Gastroesophageal sphincter (tissue), 4 donors: ENCODE results near the gene PNMA6F. TPM values are rescaled to one million over a fixed set of nuclear protein-coding genes. Genes with fewer than 3 reads are reported as not detected.

Experiments
- ATAC-seq: fragments of 150-250 bp; one replicate; pipeline ENCODE4 v1.9.1; 2016; ENCODE audit warnings: mild to moderate bottlenecking, moderate library complexity
- H3K27ac ChIP-seq, 4 donors: fragments of 200-600 bp; sonication (generic) in 3 of 4; 1 replicate in 3 of 4; 2 replicates in 1 of 4; pipeline ENCODE4 v1.5.1; 2016 to 2019
- H3K27me3 ChIP-seq: fragments of 200-600 bp; sonication (generic); one replicate; pipeline ENCODE4 v1.5.1; 2019
- H3K36me3 ChIP-seq, 2 donors: fragments of 200-600 bp; sonication (generic); one replicate each; pipeline ENCODE4 v1.5.1; 2019; ENCODE audit warnings: control low read depth in 1 of 2
- H3K4me1 ChIP-seq, 3 donors: fragments of 200-600 bp; sonication (generic); 1 replicate in 2 of 3; 2 replicates in 1 of 3; pipeline ENCODE4 v1.5.1; 2016 to 2019; ENCODE audit warnings: control low read depth in 2 of 3
- H3K4me3 ChIP-seq, 2 donors: fragments of 200-600 bp; sonication (generic); one replicate each; pipeline ENCODE4 v1.5.1; 2019; ENCODE audit warnings: mild to moderate bottlenecking in 1 of 2, moderate library complexity in 1 of 2
- H3K9me3 ChIP-seq, 3 donors: fragments of 200-600 bp; sonication (generic); one replicate each; pipeline ENCODE4 v1.5.1; 2017 to 2019; ENCODE audit warnings: control low read depth in 2 of 3
- EP300 ChIP-seq: sonication (generic); formaldehyde crosslinking; IDR thresholded peaks from one replicate; pipeline ENCODE4 v1.6.1; 2017; ENCODE audit warnings: antibody characterized with exemption, mild to moderate bottlenecking
- POLR2A ChIP-seq, 2 donors: fragments of 450-650 bp; IDR thresholded peaks; one replicate each; pipeline ENCODE4 v1.6.1; 2017; ENCODE audit warnings: antibody characterized with exemption in 2 of 2, mild to moderate bottlenecking in 2 of 2, moderate library complexity in 1 of 2
- POLR2AphosphoS5 ChIP-seq: sonication (generic); formaldehyde crosslinking; IDR thresholded peaks from one replicate; pipeline ENCODE4 v1.6.1; 2017; ENCODE audit warnings: antibody characterized with exemption
- WGBS, 2 donors: methylation state at CpG; one replicate each; pipeline ENCODE4 v1.1.5; 2018; ENCODE audit warnings: low coverage in 1 of 2; 5-methylcytosine and 5-hydroxymethylcytosine counted together
- total RNA-seq, 4 donors: library from RNA; depleted of rRNA; stranded (reverse); fragments of >200 nt; gene quantifications; one replicate each; pipeline ENCODE4 v1.1.0, GENCODE V29; 2016
- TF ChIP-seq, protein P1 (sequence below), 4 experiments: fragments of 200-600 bp in 2 of 4; fragments of 450-650 bp in 2 of 4; sonication (generic) in 1 of 4; IDR thresholded peaks; one replicate each; pipeline ENCODE4 v1.5.1; 2017 to 2019; ENCODE audit warnings: antibody characterized with exemption in 4 of 4, mild to moderate bottlenecking in 2 of 4, moderate library complexity in 2 of 4

The PNMA6F gene
- total RNA-seq, 4 donors from 2014 or later = not detected

DNA sequence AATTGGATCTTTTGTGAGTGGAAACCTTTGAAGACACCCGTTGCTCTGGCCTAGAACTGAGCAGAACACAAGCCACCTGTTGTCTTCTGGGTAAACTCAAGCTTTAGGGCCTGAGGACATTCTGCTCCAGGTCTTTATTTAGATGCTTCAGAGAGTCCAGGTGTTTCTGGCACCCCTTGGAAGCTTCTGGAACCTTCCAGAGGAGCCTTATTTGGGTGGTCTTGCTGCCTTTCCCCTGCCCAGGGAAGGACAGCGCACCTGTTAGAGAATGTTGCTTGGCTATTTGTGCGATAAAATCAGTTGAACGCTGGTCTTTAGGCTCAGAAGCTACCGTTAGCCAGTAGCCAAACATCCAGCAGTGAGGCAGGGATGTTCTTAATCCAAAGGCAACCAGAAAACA lies 15.4 kb upstream of the PNMA6F start:
- ATAC-seq = no peak
- Histone ChIP-seq H3K27ac (no peak overlapping the region), H3K36me3 (peaks cover 0 to 4% of the 10 kb centered on the region in 2 donors), H3K4me1 (peaks cover 0 to 18% (median 0%) of the 10 kb centered on the region in 3 donors), H3K27me3 (no peaks in the 10 kb centered on the region), H3K4me3 (no peak overlapping the region), H3K9me3 (no peaks in the 10 kb centered on the region)
- TF ChIP-seq EP300 (no peak), POLR2AphosphoS5 (no peak), POLR2A (IDR thresholded peaks at IDR 0.05) (no peak)
- TF ChIP-seq, protein P1, sequence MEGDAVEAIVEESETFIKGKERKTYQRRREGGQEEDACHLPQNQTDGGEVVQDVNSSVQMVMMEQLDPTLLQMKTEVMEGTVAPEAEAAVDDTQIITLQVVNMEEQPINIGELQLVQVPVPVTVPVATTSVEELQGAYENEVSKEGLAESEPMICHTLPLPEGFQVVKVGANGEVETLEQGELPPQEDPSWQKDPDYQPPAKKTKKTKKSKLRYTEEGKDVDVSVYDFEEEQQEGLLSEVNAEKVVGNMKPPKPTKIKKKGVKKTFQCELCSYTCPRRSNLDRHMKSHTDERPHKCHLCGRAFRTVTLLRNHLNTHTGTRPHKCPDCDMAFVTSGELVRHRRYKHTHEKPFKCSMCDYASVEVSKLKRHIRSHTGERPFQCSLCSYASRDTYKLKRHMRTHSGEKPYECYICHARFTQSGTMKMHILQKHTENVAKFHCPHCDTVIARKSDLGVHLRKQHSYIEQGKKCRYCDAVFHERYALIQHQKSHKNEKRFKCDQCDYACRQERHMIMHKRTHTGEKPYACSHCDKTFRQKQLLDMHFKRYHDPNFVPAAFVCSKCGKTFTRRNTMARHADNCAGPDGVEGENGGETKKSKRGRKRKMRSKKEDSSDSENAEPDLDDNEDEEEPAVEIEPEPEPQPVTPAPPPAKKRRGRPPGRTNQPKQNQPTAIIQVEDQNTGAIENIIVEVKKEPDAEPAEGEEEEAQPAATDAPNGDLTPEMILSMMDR (IDR thresholded peaks at IDR 0.05) = no peak
- 74% methylated on average over 3 of the region's 5 CpGs; no CpG with 5 or more reads in 1 of the 2 donors for WGBS, 2 donors

DNA sequence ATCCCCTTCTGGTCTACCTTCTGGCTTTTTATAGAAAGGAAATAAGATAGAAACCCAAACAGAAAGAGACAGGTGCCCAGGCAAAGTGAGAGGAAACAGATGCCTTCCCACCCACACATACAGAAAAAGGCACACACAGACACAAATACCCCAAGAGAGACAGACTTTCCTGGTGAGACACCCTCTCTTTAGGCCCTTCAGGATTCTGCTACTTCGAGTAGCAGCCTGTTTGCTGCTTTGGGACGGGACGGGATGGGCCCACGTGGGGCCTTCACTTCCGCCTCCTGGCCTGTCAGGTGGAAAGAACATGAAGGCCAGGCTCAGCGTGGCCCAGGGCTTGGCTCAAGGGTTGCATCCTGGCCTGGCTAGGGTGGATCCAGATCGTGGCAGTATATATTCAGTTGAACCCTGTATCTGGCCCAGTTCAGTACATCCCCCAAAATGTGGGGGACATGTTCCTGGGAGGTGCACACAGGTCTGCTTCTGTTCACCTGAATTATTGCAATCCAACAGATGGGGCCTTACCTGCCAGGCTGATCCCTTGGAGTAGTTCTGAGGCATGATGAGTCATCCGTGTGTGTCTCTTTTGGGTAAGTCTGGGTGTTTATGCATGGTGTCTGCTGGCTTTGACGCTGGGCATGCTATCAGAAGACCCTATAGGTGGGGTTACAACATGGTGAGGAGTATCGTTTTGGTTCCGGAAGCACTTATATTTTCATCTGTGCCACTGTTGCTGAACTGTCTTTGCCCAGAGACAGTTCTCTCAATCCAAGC lies 14.7 kb upstream of the PNMA6F start:
- Histone ChIP-seq H3K4me3 (no peak overlapping the region), H3K27ac (no peak overlapping the region), H3K27me3 (no peaks in the 10 kb centered on the region), H3K4me1 (peaks cover 0 to 18% (median 0%) of the 10 kb centered on the region in 3 donors), H3K9me3 (no peaks in the 10 kb centered on the region), H3K36me3 (peaks cover 0 to 4% of the 10 kb centered on the region in 2 donors)
- ATAC-seq = no peak
- TF ChIP-seq POLR2AphosphoS5 = no peak
- no peak for TF ChIP-seq POLR2A (IDR thresholded peaks at IDR 0.05)
- TF ChIP-seq EP300 = no peak
- TF ChIP-seq, protein P1 (IDR thresholded peaks at IDR 0.05) = no peak
- WGBS, 2 donors = 72 to 80% methylated on average over 2 to 3 of the region's 11 CpGs

DNA sequence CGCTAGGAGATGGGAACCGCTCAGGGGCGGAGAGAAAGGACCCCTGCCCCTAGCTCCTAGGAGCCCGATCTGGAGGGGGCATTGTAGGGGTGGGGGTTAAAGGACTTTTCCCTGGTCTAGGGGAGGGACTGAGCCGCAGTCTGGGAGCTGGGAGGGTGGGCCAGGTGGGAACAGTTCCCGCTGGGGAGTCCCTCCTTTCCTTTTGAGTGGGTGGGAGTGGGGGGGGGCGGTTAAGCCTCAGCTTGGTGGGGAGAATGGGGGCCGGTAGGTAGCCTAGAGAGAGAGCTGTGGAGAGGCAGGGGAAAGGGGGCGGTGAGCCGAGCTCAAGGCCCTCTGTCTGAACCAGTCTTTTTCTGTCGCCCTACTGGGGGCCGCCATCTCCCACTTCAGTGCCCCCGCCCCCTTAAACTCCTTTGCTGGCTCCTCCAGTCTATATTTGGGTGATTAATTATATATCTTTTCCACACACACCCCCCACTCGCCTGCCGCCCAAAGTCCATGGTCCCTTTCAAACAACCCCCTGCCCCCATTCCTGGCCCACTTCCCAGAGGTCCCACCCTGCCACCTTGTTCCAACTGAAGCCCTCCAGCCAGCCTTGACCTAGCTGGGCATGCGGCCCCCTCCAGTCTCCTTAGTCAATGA lies 13.2 kb upstream of the PNMA6F start:
- H3K27ac ChIP-seq = peak overlapping the region; percentile 7 to 78 (median 70)
- H3K9me3 ChIP-seq = no peaks in the 10 kb centered on the region
- WGBS, 2 donors = 45% methylated on average over 8 of the region's 16 CpGs; no CpG with 5 or more reads in 1 of the 2 donors
- TF ChIP-seq EP300 (no peak), POLR2A (IDR thresholded peaks at IDR 0.05) (no peak), POLR2AphosphoS5 (no peak)
- TF ChIP-seq, protein P1 (IDR thresholded peaks at IDR 0.05) = no peak
- H3K4me1 ChIP-seq = peaks cover 0 to 18% (median 0%) of the 10 kb centered on the region in 3 donors
- no peaks in the 10 kb centered on the region for H3K36me3 ChIP-seq
- H3K27me3 ChIP-seq = no peaks in the 10 kb centered on the region
- peak overlapping the region; percentile 72 to 73 for H3K4me3 ChIP-seq
- ATAC-seq = no peak

DNA sequence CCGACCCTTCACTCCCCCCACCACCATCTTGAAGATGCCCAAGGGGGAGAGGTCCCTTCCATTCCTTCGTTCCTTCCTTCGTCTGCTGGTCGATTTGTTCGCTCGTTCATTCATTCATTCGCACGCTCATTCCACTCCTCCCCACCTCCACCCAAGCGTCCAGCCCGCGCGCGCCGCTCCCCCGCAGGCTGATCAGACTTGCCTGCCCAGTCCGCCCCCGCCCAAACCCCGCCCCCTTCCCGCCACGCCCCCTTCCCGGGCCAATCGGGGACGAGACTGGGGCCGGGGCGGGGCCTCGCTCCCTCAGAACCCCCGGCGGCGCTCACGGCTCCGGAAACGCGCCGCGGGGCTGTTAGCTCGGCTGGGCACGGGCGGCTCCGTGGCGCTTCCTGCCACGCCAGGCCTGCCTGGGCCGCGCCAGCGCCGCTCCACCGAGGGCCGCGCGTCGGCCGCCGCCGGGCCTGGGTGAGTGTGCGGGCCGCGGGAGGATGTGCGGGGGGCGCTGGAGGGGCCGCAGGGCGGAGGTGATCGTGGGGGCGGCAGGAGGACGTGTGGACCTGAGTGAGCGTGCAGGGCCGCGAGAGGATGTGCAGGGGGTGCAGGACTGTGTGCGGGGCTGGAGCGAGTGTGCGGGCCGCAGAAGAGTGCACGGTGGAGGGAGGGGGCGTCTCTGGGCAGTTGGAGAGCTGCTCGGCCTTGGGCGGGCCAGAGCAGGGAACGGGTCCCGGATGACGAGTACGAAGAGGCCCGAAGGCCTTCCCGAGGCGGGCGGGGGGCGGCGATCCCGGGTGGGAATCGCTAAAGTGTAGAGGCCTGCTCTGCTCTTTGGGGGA lies 12.5 kb upstream of the PNMA6F start, which contains the start of gene ZNF275:
Gene ZNF275, plus strand, starts transcription at position 333 of the 833 bp plus-strand sequence. CDS start 2,527 bp downstream, outside the sequence.
- H3K36me3 ChIP-seq = no peaks in the 10 kb centered on the region
- peak within 1 kb of the TSS; percentile 72 to 73 for H3K4me3 ChIP-seq
- TF ChIP-seq, protein P1 (IDR thresholded peaks at IDR 0.05) = no peak
- TF ChIP-seq POLR2AphosphoS5 (no peak), POLR2A (IDR thresholded peaks at IDR 0.05) (peak; percentile 54 to 67), EP300 (no peak)
- peak within 1 kb of the TSS; percentile 7 to 78 (median 70) for H3K27ac ChIP-seq
- ATAC-seq = peak; percentile 97
- no peaks in the 10 kb centered on the region for H3K27me3 ChIP-seq
- H3K4me1 ChIP-seq = peaks cover 0 to 18% (median 0%) of the 10 kb centered on the region in 3 donors
- WGBS, 2 donors = 2 to 35% methylated on average over 6 to 18 of the region's 86 CpGs
- no peaks in the 10 kb centered on the region for H3K9me3 ChIP-seq
